Right hindlimb (tissue), 1 donor: ENCODE data around the gene ASCL5.

Experiments used
- DNase-seq: peaks from one replicate; pipeline ENCODE4 v3.0.0-alpha.2; 2018

Gene ASCL5

GRCh38 chr1:201084295-201084694, 42.7 kb downstream of the ASCL5 start:
- no peak for DNase-seq

- DNase-seq: no peak
Measured at GRCh38 chr1:201083741-201084140, 43.2 kb downstream of the ASCL5 start.

- DNase-seq: no peak
Measured at GRCh38 chr1:201080135-201080534, 46.8 kb downstream of the ASCL5 start.

GRCh38 chr1:201077736-201078135, 49.2 kb downstream of the ASCL5 start:
- no peak for DNase-seq

GRCh38 chr1:201077116-201077515, 49.9 kb downstream of the ASCL5 start:
- no peak for DNase-seq

- DNase-seq: no peak
Measured at GRCh38 chr1:201076092-201076491, 50.9 kb downstream of the ASCL5 start.

- DNase-seq: no peak
Measured at GRCh38 chr1:201074018-201074417, 53.0 kb downstream of the ASCL5 start.

GRCh38 chr1:201072922-201073321, 54.1 kb downstream of the ASCL5 start:
- DNase-seq: no peak

GRCh38 chr1:201072149-201072548, 54.8 kb downstream of the ASCL5 start:
- no peak for DNase-seq

- DNase-seq: no peak
Measured at GRCh38 chr1:201069636-201070035, 57.3 kb downstream of the ASCL5 start.

GRCh38 chr1:201068976-201069375, 58.0 kb downstream of the ASCL5 start:
- no peak for DNase-seq

GRCh38 chr1:201066986-201067385, 60.0 kb downstream of the ASCL5 start:
- DNase-seq: no peak

- DNase-seq: no peak
Measured at GRCh38 chr1:201065686-201066085, 61.3 kb downstream of the ASCL5 start.

GRCh38 chr1:201064806-201065205, 62.2 kb downstream of the ASCL5 start:
- DNase-seq: no peak
